Measurements from ENCODE around the gene SLC5A3. TPM values are rescaled to one million over a fixed set of nuclear protein-coding genes. Genes with fewer than 3 reads are reported as not detected.

SLC5A3 gene
- total and polyA plus RNA-seq, 7 donors: 0.70 to 17.2 (median 5.8) TPM

- WGBS, 3 donors: 87 to 95% (median 94%) methylated on average over 6 of the region's 6 CpGs
- no peak for TF ChIP-seq CTCF (IDR thresholded peaks at IDR 0.05)
- H3K4me1 ChIP-seq: no peaks in the 10 kb centered on the region
These were observed 26.5 kb upstream of the SLC5A3 start for GRCh38 chr21:34046917-34047316.

GRCh38 chr21:34047835-34048234 lies 25.5 kb upstream of the SLC5A3 start:
- DNase-seq (no peak), ATAC-seq (no peak)
- H3K4me3 ChIP-seq: no peak overlapping the region
- H3K9me3 ChIP-seq: no peaks in the 10 kb centered on the region
- no peaks in the 10 kb centered on the region for H3K36me3 ChIP-seq (ENCODE audit: insufficient read depth in 1 of 2, low read depth in 1 of 2)
- H3K27ac ChIP-seq: no peak overlapping the region
- H3K4me1 ChIP-seq: no peaks in the 10 kb centered on the region
- no peaks in the 10 kb centered on the region for H3K27me3 ChIP-seq (ENCODE audit: insufficient read depth in 3 of 3, low read length in 2 of 3)
- intact Hi-C loops (cut with DNase I): no loop called here
- TF ChIP-seq CTCF (IDR thresholded peaks at IDR 0.05): no peak

More at GRCh38 chr21:34046917-34047316, 26.5 kb upstream of the SLC5A3 start:
- H3K27me3 ChIP-seq (ENCODE audit: insufficient read depth in 3 of 3, low read length in 2 of 3): no peaks in the 10 kb centered on the region
- intact Hi-C loops (cut with DNase I): no loop called here
- ATAC-seq: no peak
- no peak overlapping the region for H3K27ac ChIP-seq
- no peak overlapping the region for H3K4me3 ChIP-seq
- no peaks in the 10 kb centered on the region for H3K9me3 ChIP-seq
- DNase-seq: no peak
- no peaks in the 10 kb centered on the region for H3K36me3 ChIP-seq (ENCODE audit: insufficient read depth in 1 of 2, low read depth in 1 of 2)

GRCh38 chr21:34052171-34052570 lies 21.2 kb upstream of the SLC5A3 start:
- ATAC-seq (no peak), DNase-seq (no peak)
- Histone ChIP-seq H3K36me3 (ENCODE audit: insufficient read depth in 1 of 2, low read depth in 1 of 2) (no peaks in the 10 kb centered on the region), H3K27ac (no peak overlapping the region), H3K9me3 (no peaks in the 10 kb centered on the region), H3K27me3 (ENCODE audit: insufficient read depth in 3 of 3, low read length in 2 of 3) (no peaks in the 10 kb centered on the region), H3K4me1 (no peaks in the 10 kb centered on the region), H3K4me3 (no peak overlapping the region)
- intact Hi-C loops (cut with DNase I): no loop called here
- TF ChIP-seq CTCF (IDR thresholded peaks at IDR 0.05): no peak
- WGBS, 3 donors: 66 to 83% (median 77%) methylated on average over 5 of the region's 5 CpGs

- intact Hi-C loops (cut with DNase I): no loop called here
- H3K9me3 ChIP-seq: no peaks in the 10 kb centered on the region
- no peaks in the 10 kb centered on the region for H3K36me3 ChIP-seq (ENCODE audit: insufficient read depth in 1 of 2, low read depth in 1 of 2)
- no peak for TF ChIP-seq CTCF (IDR thresholded peaks at IDR 0.05)
- ATAC-seq (no peak), DNase-seq (no peak)
- H3K27ac ChIP-seq: no peak overlapping the region
- H3K4me3 ChIP-seq: no peak overlapping the region
- no peaks in the 10 kb centered on the region for H3K27me3 ChIP-seq (ENCODE audit: insufficient read depth in 3 of 3, low read length in 2 of 3)
- 86 to 94% (median 90%) methylated on average over 4 of the region's 4 CpGs for WGBS, 3 donors
- no peaks in the 10 kb centered on the region for H3K4me1 ChIP-seq
These were observed 19.1 kb upstream of the SLC5A3 start for GRCh38 chr21:34054259-34054658.

GRCh38 chr21:34055615-34056014 lies 17.8 kb upstream of the SLC5A3 start:
- H3K4me1 ChIP-seq: no peaks in the 10 kb centered on the region
- no peaks in the 10 kb centered on the region for H3K36me3 ChIP-seq (ENCODE audit: insufficient read depth in 1 of 2, low read depth in 1 of 2)
- DNase-seq (no peak), ATAC-seq (no peak)
- H3K27ac ChIP-seq: no peak overlapping the region
- WGBS, 3 donors: 77 to 91% (median 89%) methylated on average over 5 of the region's 5 CpGs
- H3K9me3 ChIP-seq: no peaks in the 10 kb centered on the region
- TF ChIP-seq CTCF (IDR thresholded peaks at IDR 0.05): no peak
- no peak overlapping the region for H3K4me3 ChIP-seq
- no peaks in the 10 kb centered on the region for H3K27me3 ChIP-seq (ENCODE audit: insufficient read depth in 3 of 3, low read length in 2 of 3)
- intact Hi-C loops (cut with DNase I): no loop called here

Measured in psoas muscle (tissue), 8 donors.